H1 (cell line): ENCODE results near the gene ARL2.

Experiments
- SIN3A ChIP-seq, 2 experiments: IDR thresholded peaks in 1 of 2; conservative IDR thresholded peaks in 1 of 2; 2 replicates each; pipeline ENCODE4 v1.6.1; 2011 to 2012; ENCODE audit warnings: low read length in 2 of 2, improper control_type of control experiment in 1 of 2, low read depth in 1 of 2, mild to moderate bottlenecking in 1 of 2
- TAF1 ChIP-seq: IDR thresholded peaks from 2 replicates; pipeline ENCODE4 v1.6.1; 2011; ENCODE audit warnings: mild to moderate bottlenecking, low read depth, low read length
- TCF12 ChIP-seq: IDR thresholded peaks from 2 replicates; pipeline ENCODE4 v1.6.1; 2011; ENCODE audit warnings: low read depth, mild to moderate bottlenecking, low read length

DNA sequence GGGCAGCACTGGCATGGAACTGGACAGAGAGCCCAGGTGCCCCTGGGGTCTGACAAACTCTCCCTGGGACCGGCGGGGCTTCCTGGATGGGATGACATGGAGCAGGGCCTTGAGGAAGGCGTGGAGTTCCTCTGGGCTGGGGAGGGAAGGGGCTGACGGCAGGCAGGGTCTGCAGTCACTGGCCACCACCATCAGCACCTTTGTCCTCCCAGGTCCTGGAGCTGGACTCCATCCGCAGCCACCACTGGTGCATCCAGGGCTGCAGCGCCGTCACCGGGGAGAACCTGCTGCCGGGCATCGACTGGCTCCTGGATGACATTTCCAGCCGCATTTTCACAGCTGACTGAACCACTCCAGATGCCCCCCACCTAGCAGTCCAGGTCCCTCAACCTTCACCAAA, 7.5 kb downstream of the ARL2 start:
- TF ChIP-seq SIN3A (conservative IDR thresholded peaks at IDR 0.05 in 1 of 2, IDR thresholded peaks at IDR 0.05 in 1 of 2; ENCODE audit: low read depth in 1 of 2, low read length in 2 of 2) (no peak), TCF12 (no peak), TAF1 (no peak)
